COLO829 (cell line): ENCODE data around the gene FAM114A2.
"Not testable (repeated sequence)": the region's sequence is repeated elsewhere in the genome, so short reads cannot be mapped to it uniquely, and the experiment has no call there.

ENCODE experiments used
- DNase-seq: peaks from one replicate; pipeline ENCODE4 v3.0.0; 2012; ENCODE audit warnings: low spot score

FAM114A2 gene

GRCh38 chr5:154038707-154039457, at the start of gene FAM114A2, which contains the start of gene MFAP3:
Gene FAM114A2, minus strand, starts transcription at chr5:154038910. Its CDS starts 3,957 bp downstream, at chr5:154034953.
Gene MFAP3, plus strand, starts transcription at chr5:154038967. Its CDS starts 10,756 bp downstream, at chr5:154049723.
- DNase-seq = peak; percentile 77

- DNase-seq = no peak
Observed at GRCh38 chr5:154087260-154087659, 48.5 kb upstream of the FAM114A2 start.

GRCh38 chr5:154086641-154087040, 47.9 kb upstream of the FAM114A2 start:
- DNase-seq = no peak

GRCh38 chr5:154086146-154086545, 47.4 kb upstream of the FAM114A2 start:
- no peak for DNase-seq

- DNase-seq = no peak
Observed at GRCh38 chr5:154084062-154084639, 45.4 kb upstream of the FAM114A2 start.

GRCh38 chr5:154081246-154081645, 42.5 kb upstream of the FAM114A2 start:
- no peak for DNase-seq

GRCh38 chr5:154078272-154078671, 39.6 kb upstream of the FAM114A2 start:
- no peak for DNase-seq

- DNase-seq = no peak
Observed at GRCh38 chr5:154077696-154078095, 39.0 kb upstream of the FAM114A2 start.

GRCh38 chr5:154076240-154076922, 37.7 kb upstream of the FAM114A2 start:
- DNase-seq = no peak

GRCh38 chr5:154072414-154073171, 33.9 kb upstream of the FAM114A2 start:
- peak; percentile 72 for DNase-seq

- DNase-seq = no peak
Observed at GRCh38 chr5:154071799-154072413, 33.2 kb upstream of the FAM114A2 start.

- not testable (repeated sequence) for DNase-seq
Observed at GRCh38 chr5:154069854-154070253, 31.1 kb upstream of the FAM114A2 start.

- DNase-seq = no peak
Observed at GRCh38 chr5:154065971-154066370, 27.3 kb upstream of the FAM114A2 start.

- no peak for DNase-seq
Observed at GRCh38 chr5:154063372-154063771, 24.7 kb upstream of the FAM114A2 start.

GRCh38 chr5:154060606-154061005, 21.9 kb upstream of the FAM114A2 start:
- DNase-seq = no peak

- no peak for DNase-seq
Observed at GRCh38 chr5:154059583-154059982, 20.9 kb upstream of the FAM114A2 start.

- DNase-seq = no peak
Observed at GRCh38 chr5:154059039-154059430, 20.3 kb upstream of the FAM114A2 start.

GRCh38 chr5:154058055-154059038, 19.6 kb upstream of the FAM114A2 start:
- no peak for DNase-seq

- DNase-seq = no peak
Observed at GRCh38 chr5:154055201-154055600, 16.5 kb upstream of the FAM114A2 start.

GRCh38 chr5:154053468-154053867, 14.8 kb upstream of the FAM114A2 start:
- DNase-seq = no peak

- DNase-seq = no peak
Observed at GRCh38 chr5:154049636-154050035, 10.9 kb upstream of the FAM114A2 start.
